ENCODE results near the gene OTUD1. TPM values are rescaled to one million over a fixed set of nuclear protein-coding genes. Genes with fewer than 3 reads are reported as not detected.

OTUD1 gene
- polyA plus RNA-seq, 3 donors: 18.8 to 81.0 (median 24.5) TPM

GRCh38 chr10:23441251-23441650, 2.4 kb downstream of the OTUD1 start:
- no peaks in the 10 kb centered on the region for H3K9me3 ChIP-seq (replicated peaks in 1 of 2; ENCODE audit: control insufficient read depth in 1 of 2, insufficient read depth in 1 of 2, low read length in 2 of 2)
- H3K36me3 ChIP-seq (replicated peaks in 1 of 2; ENCODE audit: control insufficient read depth in 1 of 2, insufficient read depth in 2 of 2, low read length in 2 of 2): peaks cover 11 to 16% of the 10 kb centered on the region in 2 donors
- peaks cover 32% of the 10 kb centered on the region for H3K79me2 ChIP-seq (ENCODE audit: insufficient read depth, low read length)
- H3K9ac ChIP-seq (ENCODE audit: insufficient read depth, low read length, poor library complexity, severe bottlenecking): peak overlapping the region; percentile 92
- no peaks in the 10 kb centered on the region for H3K27me3 ChIP-seq (ENCODE audit: control insufficient read depth in 2 of 2, insufficient read depth in 2 of 2, low read length in 2 of 2)
- TF ChIP-seq CTCF (IDR thresholded peaks at IDR 0.05): no peak
- H3K36me3 Mint-ChIP-seq: peaks cover 38 to 48% of the 10 kb centered on the region in 2 donors
- intact Hi-C loops (cut with micrococcal nuclease): loop anchor here in 1 of 2 donors (10.0 kb wide), 2 partner anchors 74 to 1906 kb away; partner anchors contain the start of gene MLLT10
- H3K27me3 Mint-ChIP-seq (ENCODE audit: low read depth in 3 of 3): peaks cover 0 to 3% (median 0%) of the 10 kb centered on the region in 3 donors
- no peak overlapping the region for H3K27ac ChIP-seq (ENCODE audit: low read depth in 1 of 2, low read length in 2 of 2)
- H3K4me3 ChIP-seq (replicated peaks in 1 of 3; ENCODE audit: low read depth in 2 of 3, low read length in 3 of 3): peak overlapping the region; percentile 93 to 99 (median 94)
- peaks cover 58% of the 10 kb centered on the region for H4K20me1 ChIP-seq (ENCODE audit: insufficient read depth, low read length)
- no peak overlapping the region for H2AFZ ChIP-seq (ENCODE audit: insufficient read depth, low read depth, low read length, poor library complexity, severe bottlenecking)
- H3K4me3 Mint-ChIP-seq: peak overlapping the region; percentile 96 to 99
- H3K9me3 Mint-ChIP-seq: peaks cover 0 to 5% (median 0%) of the 10 kb centered on the region in 7 donors
- peak overlapping the region; percentile 92 for H3K4me2 ChIP-seq (replicated peaks; ENCODE audit: extremely low read depth, low read length, poor library complexity, severe bottlenecking)
- DNase-seq: no peak
- peak overlapping the region in 4 of 7 donors; percentile 16 to 63 (median 60) for H3K27ac Mint-ChIP-seq
- H3K4me1 ChIP-seq (ENCODE audit: control insufficient read depth in 1 of 2, insufficient read depth in 2 of 2, low read length in 2 of 2): peaks cover 37 to 53% of the 10 kb centered on the region in 2 donors
- H3K4me1 Mint-ChIP-seq: peaks cover 57% of the 10 kb centered on the region
- WGBS (ENCODE audit: insufficient coverage): 100% methylated on average over 2 of the region's 3 CpGs

GRCh38 chr10:23442936-23443335, 4.1 kb downstream of the OTUD1 start:
- H3K27ac Mint-ChIP-seq: peak overlapping the region in 5 of 7 donors; percentile 18 to 81 (median 69)
- no peak for TF ChIP-seq CTCF (IDR thresholded peaks at IDR 0.05)
- H3K79me2 ChIP-seq (ENCODE audit: insufficient read depth, low read length): peaks cover 32% of the 10 kb centered on the region
- peaks cover 64% of the 10 kb centered on the region for H4K20me1 ChIP-seq (ENCODE audit: insufficient read depth, low read length)
- peak overlapping the region in 2 of 3 experiments; percentile 94 to 99 for H3K4me3 ChIP-seq (replicated peaks in 1 of 3; ENCODE audit: low read depth in 2 of 3, low read length in 3 of 3)
- H3K27me3 Mint-ChIP-seq (ENCODE audit: low read depth in 3 of 3): peaks cover 0 to 3% (median 0%) of the 10 kb centered on the region in 3 donors
- H3K9ac ChIP-seq (ENCODE audit: insufficient read depth, low read length, poor library complexity, severe bottlenecking): no peak overlapping the region
- peak overlapping the region; percentile 96 to 99 for H3K4me3 Mint-ChIP-seq
- DNase-seq: no peak
- H3K36me3 ChIP-seq (replicated peaks in 1 of 2; ENCODE audit: control insufficient read depth in 1 of 2, insufficient read depth in 2 of 2, low read length in 2 of 2): peaks cover 11 to 16% of the 10 kb centered on the region in 2 donors
- no peak overlapping the region for H3K27ac ChIP-seq (ENCODE audit: low read depth in 1 of 2, low read length in 2 of 2)
- H3K4me1 ChIP-seq (ENCODE audit: control insufficient read depth in 1 of 2, insufficient read depth in 2 of 2, low read length in 2 of 2): peaks cover 22 to 39% of the 10 kb centered on the region in 2 donors
- H2AFZ ChIP-seq (ENCODE audit: insufficient read depth, low read depth, low read length, poor library complexity, severe bottlenecking): no peak overlapping the region
- H3K9me3 Mint-ChIP-seq: peaks cover 0 to 5% (median 0%) of the 10 kb centered on the region in 7 donors
- H3K4me1 Mint-ChIP-seq: peaks cover 44% of the 10 kb centered on the region
- no peaks in the 10 kb centered on the region for H3K9me3 ChIP-seq (replicated peaks in 1 of 2; ENCODE audit: control insufficient read depth in 1 of 2, insufficient read depth in 1 of 2, low read length in 2 of 2)
- peaks cover 42 to 55% of the 10 kb centered on the region in 2 donors for H3K36me3 Mint-ChIP-seq
- no CpG with 5 or more reads among the region's 2 CpGs for WGBS (ENCODE audit: insufficient coverage)
- H3K27me3 ChIP-seq (ENCODE audit: control insufficient read depth in 2 of 2, insufficient read depth in 2 of 2, low read length in 2 of 2): no peaks in the 10 kb centered on the region
- intact Hi-C loops (cut with micrococcal nuclease): loop anchor here in 1 of 2 donors (10.0 kb wide), 2 partner anchors 72 to 1908 kb away; partner anchors contain the start of gene MLLT10
- peak overlapping the region; percentile 92 for H3K4me2 ChIP-seq (replicated peaks; ENCODE audit: extremely low read depth, low read length, poor library complexity, severe bottlenecking)
